SK-N-SH (cell line): ENCODE data around the gene EIPR1. TPM values are rescaled to one million over a fixed set of nuclear protein-coding genes. Genes with fewer than 3 reads are reported as not detected.

ENCODE experiments used
- CTCF ChIA-PET: fragments of 300-600, 350-600 bp; formaldehyde crosslinking; extraction: SDS; loops from one replicate; lab custom pipeline; 2021; lab: Yijun Ruan, JAX
- POLR2A ChIA-PET: fragments of 350-600 bp; sonication (Branson Sonifier 250); formaldehyde crosslinking; extraction: SDS; loops from one replicate; lab custom pipeline; 2020; ENCODE audit warnings: antibody characterized with exemption, inconsistent platforms; lab: Yijun Ruan, JAX
- DNase-seq: peaks from one replicate; pipeline ENCODE4 v3.0.0; 2012
- H2AFZ ChIP-seq: fragments of 200-600 bp; sonication (generic); 2 replicates; pipeline ENCODE4 v1.8.1; 2016; ENCODE audit warnings: antibody characterized with exemption, mild to moderate bottlenecking, low read depth
- H3F3A ChIP-seq: fragments of 200-600 bp; sonication (generic); replicated peaks from 2 replicates; pipeline ENCODE3; 2016; ENCODE audit warnings: antibody characterized with exemption, mild to moderate bottlenecking; ENCODE audit not compliant: insufficient read depth
- H3K27ac ChIP-seq, 2 experiments: fragments of 200-500 bp in 1 of 2; fragments of 200-600 bp in 1 of 2; sonication (Bioruptor generic) in 1 of 2; sonication (generic), shearing (Covaris generic) in 1 of 2; 2 replicates each; pipeline versions ENCODE4 v1.5.1 to v1.6.1; 2014 to 2016; ENCODE audit warnings: low read depth in 2 of 2, inconsistent platforms in 1 of 2, low read length in 1 of 2, mild to moderate bottlenecking in 1 of 2, mixed read lengths in 1 of 2
- H3K27me3 ChIP-seq: fragments of 200-600 bp; sonication (generic), shearing (Covaris generic); 2 replicates; pipeline ENCODE4 v1.6.1; 2016; ENCODE audit warnings: mixed run types; ENCODE audit not compliant: insufficient read depth
- H3K36me3 ChIP-seq, 2 experiments: fragments of 200-500 bp in 1 of 2; fragments of 200-600 bp in 1 of 2; sonication (Bioruptor generic) in 1 of 2; sonication (generic) in 1 of 2; replicated peaks in 1 of 2; 2 replicates each; pipeline versions ENCODE3 to v1.5.1; 2014 to 2016; ENCODE audit warnings: low read length in 1 of 2, mild to moderate bottlenecking in 1 of 2; ENCODE audit not compliant: insufficient read depth in 2 of 2, control insufficient read depth in 1 of 2
- H3K4me1 ChIP-seq, 2 experiments: fragments of 200-500 bp in 1 of 2; fragments of 200-600 bp in 1 of 2; sonication (Bioruptor generic) in 1 of 2; sonication (generic), shearing (Covaris generic) in 1 of 2; 2 replicates each; pipeline versions ENCODE4 v1.5.1 to v1.6.1; 2014 to 2016; ENCODE audit warnings: low read depth in 1 of 2, low read length in 1 of 2, mixed run types in 1 of 2; ENCODE audit not compliant: insufficient read depth in 2 of 2, control insufficient read depth in 1 of 2
- H3K4me2 ChIP-seq: fragments of 200-600 bp; sonication (generic), shearing (Covaris generic); 2 replicates; pipeline ENCODE4 v1.6.1; 2017; ENCODE audit warnings: mixed run types
- H3K4me3 ChIP-seq, 2 experiments: fragments of 200-500 bp in 1 of 2; fragments of 200-600 bp in 1 of 2; sonication (Bioruptor generic) in 1 of 2; sonication (generic), shearing (Covaris generic) in 1 of 2; 2 replicates each; pipeline versions ENCODE4 v1.5.1 to v1.8.1; 2014 to 2016; ENCODE audit warnings: low read depth in 2 of 2, inconsistent platforms in 1 of 2, low read length in 1 of 2, mild to moderate bottlenecking in 1 of 2, mixed read lengths in 1 of 2, moderate library complexity in 1 of 2
- H3K79me2 ChIP-seq: fragments of 200-600 bp; sonication (generic); 2 replicates; pipeline ENCODE4 v1.8.1; 2017; ENCODE audit warnings: mild to moderate bottlenecking; ENCODE audit not compliant: insufficient read depth
- H3K9ac ChIP-seq: fragments of 200-600 bp; sonication (generic); 2 replicates; pipeline ENCODE4 v1.6.1; 2017; ENCODE audit warnings: mixed run types
- H3K9me2 ChIP-seq: fragments of 200-600 bp; sonication (generic); 2 replicates; pipeline ENCODE4 v1.6.1; 2017; ENCODE audit warnings: mixed run types
- H3K9me3 ChIP-seq: fragments of 200-600 bp; sonication (generic); 2 replicates; pipeline ENCODE4 v1.6.1; 2017; ENCODE audit warnings: mixed run types, mild to moderate bottlenecking, moderate library complexity
- H4K20me1 ChIP-seq: fragments of 200-600 bp; sonication (generic); 2 replicates; pipeline ENCODE4 v1.6.1; 2017; ENCODE audit warnings: mild to moderate bottlenecking, mixed run types; ENCODE audit not compliant: insufficient read depth
- ELF1 ChIP-seq: IDR thresholded peaks from 2 replicates; pipeline ENCODE4 v1.4.0; 2012
- GABPA ChIP-seq: IDR thresholded peaks from 2 replicates; pipeline ENCODE4 v1.4.0; 2012; ENCODE audit warnings: low read depth, mild to moderate bottlenecking
- GATA2 ChIP-seq: sonication (generic); formaldehyde crosslinking; IDR thresholded peaks from 2 replicates; pipeline ENCODE4 v1.5.0; 2020; ENCODE audit warnings: mild to moderate bottlenecking, missing genetic modification reagents
- NFIC ChIP-seq: IDR thresholded peaks from 2 replicates; pipeline ENCODE4 v1.4.0; 2012; ENCODE audit warnings: borderline replicate concordance
- NRF1 ChIP-seq: IDR thresholded peaks from 2 replicates; pipeline ENCODE4 v1.6.1; 2012; ENCODE audit warnings: low read depth, mild to moderate bottlenecking, low read length
- POLR2AphosphoS5 ChIP-seq: IDR thresholded peaks from 2 replicates; pipeline ENCODE4 v1.6.1; 2012; ENCODE audit warnings: low read depth, low read length
- TCF12 ChIP-seq: IDR thresholded peaks from 2 replicates; pipeline ENCODE4 v1.4.0; 2012
- WGBS: methylation state at CpG from one replicate; pipeline ENCODE4 v1.1.6; 2017; ENCODE audit warnings: low lambda C conversion rate; 5-methylcytosine and 5-hydroxymethylcytosine counted together
- polyA plus RNA-seq, 3 experiments: library from polyadenylated mRNA; depleted of rRNA; stranded (reverse); fragments of >200 nt; gene quantifications; 2 replicates each; pipeline ENCODE4 v1.2.3, GENCODE V29; 2012
- TF ChIP-seq, protein P1 (sequence below): fragments of 200-600 bp; sonication (generic); IDR thresholded peaks from 2 replicates; pipeline ENCODE4 v1.6.1; 2017; ENCODE audit warnings: antibody characterized with exemption, mild to moderate bottlenecking, moderate library complexity
- TF ChIP-seq, protein P2 (sequence below): IDR thresholded peaks from 2 replicates; pipeline ENCODE4 v1.6.1; 2012; ENCODE audit warnings: mild to moderate bottlenecking, low read depth, low read length, moderate library complexity
- TF ChIP-seq, protein P3 (sequence below): IDR thresholded peaks from 2 replicates; pipeline ENCODE4 v1.4.0; 2012; ENCODE audit warnings: low read depth, borderline replicate concordance
- TF ChIP-seq, protein P4 (sequence below): IDR thresholded peaks from 2 replicates; pipeline ENCODE4 v1.4.0; 2012; ENCODE audit warnings: low read depth, borderline replicate concordance

EIPR1 gene
- polyA plus RNA-seq, 1 of the 3 experiments (the other 2 are of a cell fraction), result 85.9 TPM

- DNase-seq, result peak; percentile 43
- Histone ChIP-seq H4K20me1 (no peaks in the 10 kb centered on the region), H3K36me3 (no peaks in the 10 kb centered on the region), H3K9me2 (no peaks in the 10 kb centered on the region), H3K79me2 (no peaks in the 10 kb centered on the region), H3K4me1 (peaks cover 0 to 16% of the 10 kb centered on the region in 2 experiments; a peak in 1 of 4 replicates), H3K27ac (no peak overlapping the region), H3K4me2 (no peak overlapping the region), H3K9me3 (no peaks in the 10 kb centered on the region), H3K4me3 (no peak overlapping the region), H3F3A (no peaks in the 10 kb centered on the region), H3K27me3 (no peaks in the 10 kb centered on the region), H3K9ac (no peak overlapping the region), H2AFZ (no peak overlapping the region)
- TF ChIP-seq, protein P1, sequence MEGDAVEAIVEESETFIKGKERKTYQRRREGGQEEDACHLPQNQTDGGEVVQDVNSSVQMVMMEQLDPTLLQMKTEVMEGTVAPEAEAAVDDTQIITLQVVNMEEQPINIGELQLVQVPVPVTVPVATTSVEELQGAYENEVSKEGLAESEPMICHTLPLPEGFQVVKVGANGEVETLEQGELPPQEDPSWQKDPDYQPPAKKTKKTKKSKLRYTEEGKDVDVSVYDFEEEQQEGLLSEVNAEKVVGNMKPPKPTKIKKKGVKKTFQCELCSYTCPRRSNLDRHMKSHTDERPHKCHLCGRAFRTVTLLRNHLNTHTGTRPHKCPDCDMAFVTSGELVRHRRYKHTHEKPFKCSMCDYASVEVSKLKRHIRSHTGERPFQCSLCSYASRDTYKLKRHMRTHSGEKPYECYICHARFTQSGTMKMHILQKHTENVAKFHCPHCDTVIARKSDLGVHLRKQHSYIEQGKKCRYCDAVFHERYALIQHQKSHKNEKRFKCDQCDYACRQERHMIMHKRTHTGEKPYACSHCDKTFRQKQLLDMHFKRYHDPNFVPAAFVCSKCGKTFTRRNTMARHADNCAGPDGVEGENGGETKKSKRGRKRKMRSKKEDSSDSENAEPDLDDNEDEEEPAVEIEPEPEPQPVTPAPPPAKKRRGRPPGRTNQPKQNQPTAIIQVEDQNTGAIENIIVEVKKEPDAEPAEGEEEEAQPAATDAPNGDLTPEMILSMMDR, result no peak
- TF ChIP-seq, protein P2, sequence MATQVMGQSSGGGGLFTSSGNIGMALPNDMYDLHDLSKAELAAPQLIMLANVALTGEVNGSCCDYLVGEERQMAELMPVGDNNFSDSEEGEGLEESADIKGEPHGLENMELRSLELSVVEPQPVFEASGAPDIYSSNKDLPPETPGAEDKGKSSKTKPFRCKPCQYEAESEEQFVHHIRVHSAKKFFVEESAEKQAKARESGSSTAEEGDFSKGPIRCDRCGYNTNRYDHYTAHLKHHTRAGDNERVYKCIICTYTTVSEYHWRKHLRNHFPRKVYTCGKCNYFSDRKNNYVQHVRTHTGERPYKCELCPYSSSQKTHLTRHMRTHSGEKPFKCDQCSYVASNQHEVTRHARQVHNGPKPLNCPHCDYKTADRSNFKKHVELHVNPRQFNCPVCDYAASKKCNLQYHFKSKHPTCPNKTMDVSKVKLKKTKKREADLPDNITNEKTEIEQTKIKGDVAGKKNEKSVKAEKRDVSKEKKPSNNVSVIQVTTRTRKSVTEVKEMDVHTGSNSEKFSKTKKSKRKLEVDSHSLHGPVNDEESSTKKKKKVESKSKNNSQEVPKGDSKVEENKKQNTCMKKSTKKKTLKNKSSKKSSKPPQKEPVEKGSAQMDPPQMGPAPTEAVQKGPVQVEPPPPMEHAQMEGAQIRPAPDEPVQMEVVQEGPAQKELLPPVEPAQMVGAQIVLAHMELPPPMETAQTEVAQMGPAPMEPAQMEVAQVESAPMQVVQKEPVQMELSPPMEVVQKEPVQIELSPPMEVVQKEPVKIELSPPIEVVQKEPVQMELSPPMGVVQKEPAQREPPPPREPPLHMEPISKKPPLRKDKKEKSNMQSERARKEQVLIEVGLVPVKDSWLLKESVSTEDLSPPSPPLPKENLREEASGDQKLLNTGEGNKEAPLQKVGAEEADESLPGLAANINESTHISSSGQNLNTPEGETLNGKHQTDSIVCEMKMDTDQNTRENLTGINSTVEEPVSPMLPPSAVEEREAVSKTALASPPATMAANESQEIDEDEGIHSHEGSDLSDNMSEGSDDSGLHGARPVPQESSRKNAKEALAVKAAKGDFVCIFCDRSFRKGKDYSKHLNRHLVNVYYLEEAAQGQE, result no peak
- no peak for TF ChIP-seq GATA2 (CRISPR knock-in tag)
- no peak for TF ChIP-seq GABPA
- no peak for TF ChIP-seq NRF1
- TF ChIP-seq, protein P3, sequence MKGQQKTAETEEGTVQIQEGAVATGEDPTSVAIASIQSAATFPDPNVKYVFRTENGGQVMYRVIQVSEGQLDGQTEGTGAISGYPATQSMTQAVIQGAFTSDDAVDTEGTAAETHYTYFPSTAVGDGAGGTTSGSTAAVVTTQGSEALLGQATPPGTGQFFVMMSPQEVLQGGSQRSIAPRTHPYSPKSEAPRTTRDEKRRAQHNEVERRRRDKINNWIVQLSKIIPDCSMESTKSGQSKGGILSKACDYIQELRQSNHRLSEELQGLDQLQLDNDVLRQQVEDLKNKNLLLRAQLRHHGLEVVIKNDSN, result no peak
- TF ChIP-seq TCF12, result no peak
- TF ChIP-seq ELF1, result no peak
- TF ChIP-seq POLR2AphosphoS5, result no peak
- TF ChIP-seq, protein P4, sequence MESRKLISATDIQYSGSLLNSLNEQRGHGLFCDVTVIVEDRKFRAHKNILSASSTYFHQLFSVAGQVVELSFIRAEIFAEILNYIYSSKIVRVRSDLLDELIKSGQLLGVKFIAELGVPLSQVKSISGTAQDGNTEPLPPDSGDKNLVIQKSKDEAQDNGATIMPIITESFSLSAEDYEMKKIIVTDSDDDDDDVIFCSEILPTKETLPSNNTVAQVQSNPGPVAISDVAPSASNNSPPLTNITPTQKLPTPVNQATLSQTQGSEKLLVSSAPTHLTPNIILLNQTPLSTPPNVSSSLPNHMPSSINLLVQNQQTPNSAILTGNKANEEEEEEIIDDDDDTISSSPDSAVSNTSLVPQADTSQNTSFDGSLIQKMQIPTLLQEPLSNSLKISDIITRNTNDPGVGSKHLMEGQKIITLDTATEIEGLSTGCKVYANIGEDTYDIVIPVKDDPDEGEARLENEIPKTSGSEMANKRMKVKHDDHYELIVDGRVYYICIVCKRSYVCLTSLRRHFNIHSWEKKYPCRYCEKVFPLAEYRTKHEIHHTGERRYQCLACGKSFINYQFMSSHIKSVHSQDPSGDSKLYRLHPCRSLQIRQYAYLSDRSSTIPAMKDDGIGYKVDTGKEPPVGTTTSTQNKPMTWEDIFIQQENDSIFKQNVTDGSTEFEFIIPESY, result no peak
- TF ChIP-seq NFIC, result no peak
- 89% methylated on average over 38 of the region's 39 CpGs for WGBS
- ChIA-PET CTCF (interaction anchor here (1.5 to 2.6 kb wide), 2 partner anchors 21 to 150 kb away, joined by 3 to 8 read pairs; no protein-coding TSS in a partner anchor), POLR2A (no interaction called here)
Observed at GRCh38 chr2:3147651-3148530, 229.7 kb downstream of the EIPR1 start.
